HG03520 (cell line): ENCODE measurements around the gene SYCE3.
"Not testable (repeated sequence)": the region's sequence is repeated elsewhere in the genome, so short reads cannot be mapped to it uniquely, and the experiment has no call there.

ENCODE experiments used
- ATAC-seq: cut with Tn5 transposase; IDR thresholded peaks from one replicate; pipeline ENCODE4 v1.9.1; 2021; ENCODE audit warnings: mild to moderate bottlenecking, moderate library complexity; ENCODE audit not compliant: unreplicated experiment

SYCE3 gene, protein sequence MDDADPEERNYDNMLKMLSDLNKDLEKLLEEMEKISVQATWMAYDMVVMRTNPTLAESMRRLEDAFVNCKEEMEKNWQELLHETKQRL

DNA sequence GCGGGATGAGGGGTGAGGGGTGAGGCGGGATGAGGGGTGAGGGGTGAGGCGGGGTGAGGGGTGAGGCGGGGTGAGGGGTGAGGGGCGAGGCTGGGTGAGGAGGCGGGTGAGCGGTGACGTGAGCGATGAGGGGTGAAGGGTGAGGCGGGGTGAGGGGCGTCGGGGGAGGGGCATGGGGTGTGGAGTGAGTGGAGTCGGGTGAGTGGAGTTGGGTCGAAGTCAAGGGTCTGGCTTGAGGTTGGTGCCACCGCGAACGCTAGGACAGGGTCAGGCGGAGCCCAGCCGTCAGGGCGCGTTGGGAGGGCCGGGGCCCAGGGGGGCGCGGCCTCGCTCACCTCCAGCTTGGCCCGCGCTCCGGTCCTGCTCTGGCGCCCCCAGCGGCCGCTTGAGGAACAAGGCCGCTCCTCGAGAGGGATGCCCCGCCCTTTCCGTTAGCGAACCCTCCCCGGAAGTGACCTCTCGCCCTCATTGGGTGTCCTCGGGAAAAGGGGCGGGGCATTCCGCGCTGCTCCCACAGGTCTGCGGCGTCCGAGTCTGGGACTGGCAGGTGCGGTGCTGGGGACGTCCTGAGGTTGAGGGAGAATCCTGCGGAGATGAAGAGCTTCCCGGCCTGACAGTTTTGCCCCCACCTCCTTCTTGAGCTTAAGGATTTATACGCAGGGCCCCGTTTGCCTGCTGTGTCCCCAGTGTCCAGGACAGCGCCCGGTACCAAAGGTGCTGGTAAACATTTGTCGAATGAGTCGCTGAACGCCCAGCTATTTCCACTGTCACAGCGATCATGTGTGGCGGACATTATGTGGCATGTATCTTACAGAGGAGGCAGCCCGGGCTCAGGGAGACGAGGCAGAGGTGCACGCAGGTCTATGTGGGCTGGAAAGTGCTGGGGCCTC lies at the start of gene SYCE3:
Gene SYCE3 (minus strand): TSS at position 397 of the 890 bp plus-strand sequence. CDS start 6,514 bp downstream, outside the sequence.
- peak; percentile 91 for ATAC-seq

DNA sequence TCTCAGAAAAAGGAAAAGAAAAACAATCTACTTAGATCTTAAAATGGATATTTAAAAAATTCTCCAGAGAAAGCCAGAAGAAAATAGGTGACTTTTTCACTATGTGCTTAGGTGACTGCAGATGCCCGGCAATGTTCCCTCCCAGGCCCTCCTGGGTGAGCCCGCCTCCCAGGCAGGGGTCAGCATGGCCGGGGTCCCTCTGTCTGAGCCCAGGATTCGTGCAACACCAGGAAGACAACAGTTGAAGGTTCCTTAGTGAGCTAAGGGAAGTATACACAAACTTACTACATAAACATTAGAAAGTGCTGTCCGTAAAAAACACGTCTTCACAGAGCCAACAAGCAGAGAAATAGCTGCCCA lies 49.4 kb upstream of the SYCE3 start:
- no peak for ATAC-seq

DNA sequence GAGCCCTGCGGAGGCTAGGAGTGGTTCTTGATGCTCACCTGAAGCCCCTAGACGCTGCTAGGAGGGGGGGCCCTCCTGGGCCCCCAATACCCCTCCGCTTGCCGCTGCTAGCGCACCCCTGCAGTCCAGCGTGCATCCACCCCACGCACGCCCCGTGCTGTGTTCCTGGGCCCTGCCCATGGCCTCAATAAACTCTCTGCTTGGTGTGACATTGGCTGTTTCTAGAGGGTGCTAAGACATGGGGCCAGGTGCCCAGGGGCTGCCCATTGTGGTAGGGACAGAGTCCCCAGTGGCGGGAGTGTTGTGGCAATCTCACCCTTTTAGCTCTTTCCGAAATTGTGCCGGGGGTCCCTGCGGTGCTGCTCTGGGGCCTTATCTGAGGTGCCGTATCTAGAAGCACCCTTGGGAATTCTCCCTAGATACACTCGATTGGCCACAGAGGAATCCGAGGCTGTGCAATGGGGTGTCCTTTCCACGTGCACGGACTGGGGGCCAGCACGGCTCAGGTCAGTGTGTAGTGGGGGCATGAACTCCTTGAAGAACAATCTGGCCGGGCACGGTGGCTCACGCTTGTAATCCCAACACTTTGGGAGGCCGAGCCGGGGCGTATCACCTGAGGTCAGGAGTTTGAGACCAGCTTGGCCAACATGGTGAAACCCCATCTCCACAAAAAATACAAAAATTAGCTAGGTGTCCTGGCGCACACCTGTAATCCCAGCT lies 48.8 kb upstream of the SYCE3 start:
- ATAC-seq: no peak

DNA sequence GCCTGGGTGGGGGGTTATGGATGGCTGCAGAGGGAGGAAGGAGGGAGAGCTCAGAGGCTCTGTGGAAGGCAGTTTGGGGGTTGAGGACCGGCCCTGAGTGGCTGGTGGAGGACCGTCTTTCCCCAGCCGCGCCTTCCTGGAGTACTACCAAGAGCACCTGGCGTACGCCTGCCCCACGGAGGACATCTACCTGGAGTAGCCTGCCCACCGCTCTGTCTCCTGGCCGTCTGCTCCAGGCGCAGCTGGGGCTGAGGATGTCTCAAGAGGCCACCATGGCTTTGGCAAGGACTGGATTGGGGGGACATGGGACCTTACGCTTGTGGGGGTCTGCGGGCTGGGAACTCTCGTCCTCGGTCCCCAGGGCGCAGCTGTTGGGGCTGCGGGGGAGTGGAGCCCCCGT lies 47.9 kb upstream of the SYCE3 start:
- no peak for ATAC-seq

DNA sequence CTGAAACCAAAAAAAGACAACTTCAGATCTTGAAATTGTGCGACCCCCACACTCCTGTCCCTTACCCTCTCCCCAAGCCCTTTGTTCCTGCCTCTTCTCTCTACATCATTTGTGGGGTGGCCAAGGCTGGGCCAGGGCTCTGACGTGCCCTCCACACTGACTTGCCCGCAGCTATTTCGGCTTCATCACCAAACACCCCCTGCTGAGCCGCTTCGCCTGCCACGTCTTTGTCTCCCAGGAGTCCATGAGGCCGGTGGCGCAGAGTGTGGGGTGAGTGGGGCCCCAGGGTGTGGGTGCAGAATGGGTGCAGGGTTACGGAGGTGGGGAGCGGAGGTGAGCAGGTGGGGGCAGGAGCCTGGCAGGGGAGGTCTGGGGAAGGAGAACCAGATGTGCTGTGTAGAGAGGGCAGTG lies 47.3 kb upstream of the SYCE3 start:
- ATAC-seq: no peak

DNA sequence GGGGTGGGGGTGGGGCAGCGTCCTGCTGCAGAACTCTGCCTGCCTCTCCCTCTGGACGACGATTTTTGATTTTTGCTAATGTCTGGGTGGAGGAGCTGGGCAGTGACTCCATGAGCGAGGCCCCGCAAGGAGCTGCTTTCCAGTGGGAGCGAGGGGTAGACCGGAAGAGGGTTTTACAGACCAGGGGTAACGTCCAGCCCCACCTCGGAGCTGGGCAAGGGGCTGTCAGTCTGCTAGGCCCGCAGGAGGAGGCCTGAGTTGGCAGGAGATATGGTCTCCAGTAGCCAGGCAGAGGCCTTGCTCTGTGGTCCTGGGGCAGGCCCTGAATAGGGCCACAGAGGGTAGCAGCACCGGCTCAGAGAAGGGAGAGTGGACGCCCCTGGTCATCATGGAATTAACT lies 46.9 kb upstream of the SYCE3 start:
- no peak for ATAC-seq

DNA sequence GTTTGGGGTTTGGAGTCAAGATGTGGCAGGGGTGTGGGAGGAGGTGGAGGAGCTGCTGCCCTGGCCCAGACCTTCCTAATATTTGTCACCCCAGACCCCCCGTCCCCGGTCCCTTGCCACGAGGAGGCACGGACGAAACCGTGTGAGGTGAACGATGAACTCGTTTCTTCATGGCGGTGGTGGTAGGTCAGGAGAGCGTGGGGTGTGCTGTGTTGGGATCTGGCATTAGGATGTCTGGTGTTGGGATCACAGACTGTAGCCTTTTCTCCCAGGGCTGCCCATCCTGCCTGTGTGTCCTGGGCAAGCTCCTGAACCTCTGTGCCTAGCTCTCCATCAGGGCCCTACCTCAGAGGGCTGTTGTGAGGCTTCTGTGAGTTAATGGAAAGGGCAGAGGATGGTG lies 46.3 kb upstream of the SYCE3 start:
- no peak for ATAC-seq

DNA sequence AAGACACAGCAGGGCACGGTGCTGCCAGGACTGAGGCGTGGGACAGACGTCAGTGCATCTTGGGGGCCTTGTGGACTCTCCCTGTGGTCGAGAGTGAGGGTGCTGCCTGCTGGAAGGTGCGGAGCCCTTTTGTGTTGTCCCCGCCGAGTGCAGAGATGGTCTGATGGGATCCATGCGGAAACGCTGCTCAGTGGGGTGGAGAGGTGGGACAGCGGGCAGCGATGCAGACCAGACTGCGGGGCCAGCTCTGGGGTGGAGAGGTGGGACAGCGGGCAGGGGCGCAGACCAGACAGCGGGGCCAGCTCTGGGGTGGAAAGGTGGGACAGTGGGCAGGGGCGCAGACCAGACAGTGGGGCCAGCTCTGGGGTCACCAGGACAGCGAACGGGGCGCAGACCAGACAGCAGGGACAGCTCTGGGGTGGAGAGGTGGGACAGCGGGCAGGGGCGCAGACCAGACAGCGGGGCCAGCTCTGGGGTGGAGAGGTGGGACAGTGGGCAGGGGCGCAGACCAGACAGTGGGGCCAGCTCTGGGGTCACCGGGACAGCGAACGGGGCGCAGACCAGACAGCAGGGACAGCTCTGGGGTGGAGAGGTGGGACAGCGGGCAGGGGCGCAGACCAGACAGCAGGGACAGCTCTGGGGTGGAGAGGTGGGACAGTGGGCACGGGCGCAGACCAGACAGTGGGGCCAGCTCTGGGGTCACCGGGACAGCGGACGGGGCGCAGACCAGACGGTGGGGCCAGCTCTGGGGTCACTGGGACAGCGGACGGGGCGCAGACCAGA lies 45.5 kb upstream of the SYCE3 start:
- not testable (repeated sequence) for ATAC-seq

DNA sequence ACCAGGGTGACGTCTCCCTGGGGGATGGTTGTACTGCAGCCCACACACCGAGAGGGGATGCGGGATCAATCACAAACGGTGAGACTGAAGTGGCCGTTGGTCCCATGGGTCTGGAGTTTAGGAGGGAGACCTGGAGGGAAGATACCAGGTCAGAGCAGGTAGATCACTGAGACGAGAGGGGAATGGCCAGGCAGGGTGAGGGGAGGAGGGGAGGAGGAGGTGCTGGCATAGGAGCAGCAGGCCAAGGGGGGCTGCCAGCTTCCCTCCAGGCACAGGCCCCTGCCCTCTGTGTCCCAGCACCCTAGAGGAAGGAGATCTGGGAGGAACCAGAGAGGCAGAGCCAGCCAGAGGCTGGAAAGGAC lies 44.9 kb upstream of the SYCE3 start:
- no peak for ATAC-seq

DNA sequence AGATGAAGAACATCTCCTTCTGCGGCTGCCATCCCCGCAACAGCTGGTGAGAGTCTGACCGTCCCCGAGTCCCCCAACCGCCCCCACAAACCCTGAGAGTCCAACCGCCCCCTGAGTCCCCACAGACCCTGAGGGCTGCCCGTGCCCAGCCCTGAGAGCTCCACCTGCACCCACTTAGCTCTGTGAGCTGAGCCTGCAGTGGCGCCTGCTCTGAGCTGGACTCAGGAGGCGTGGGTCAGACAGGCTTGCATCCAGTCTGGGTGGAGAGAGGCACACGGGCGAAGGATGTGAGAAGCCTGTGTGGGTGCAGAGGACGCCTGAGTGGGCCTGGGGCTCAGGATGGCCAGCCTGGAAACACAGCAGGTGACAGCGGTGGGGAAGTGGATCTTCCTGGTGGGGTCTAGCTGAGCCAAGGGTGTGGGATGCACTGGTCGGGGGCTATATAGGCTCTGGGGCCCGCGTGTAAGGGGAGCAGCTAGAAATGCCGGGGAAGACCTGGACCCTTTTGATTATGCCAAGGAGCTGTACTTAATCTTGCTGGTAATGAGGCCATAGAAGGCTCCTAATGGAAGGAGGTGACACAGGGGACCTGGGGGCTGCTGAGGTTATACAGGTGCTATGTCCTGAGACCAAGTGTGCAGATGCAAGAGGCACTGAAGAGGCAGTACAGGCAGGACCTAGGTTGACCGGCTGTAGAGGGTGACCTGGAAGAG lies 44.4 kb upstream of the SYCE3 start:
- no peak for ATAC-seq

DNA sequence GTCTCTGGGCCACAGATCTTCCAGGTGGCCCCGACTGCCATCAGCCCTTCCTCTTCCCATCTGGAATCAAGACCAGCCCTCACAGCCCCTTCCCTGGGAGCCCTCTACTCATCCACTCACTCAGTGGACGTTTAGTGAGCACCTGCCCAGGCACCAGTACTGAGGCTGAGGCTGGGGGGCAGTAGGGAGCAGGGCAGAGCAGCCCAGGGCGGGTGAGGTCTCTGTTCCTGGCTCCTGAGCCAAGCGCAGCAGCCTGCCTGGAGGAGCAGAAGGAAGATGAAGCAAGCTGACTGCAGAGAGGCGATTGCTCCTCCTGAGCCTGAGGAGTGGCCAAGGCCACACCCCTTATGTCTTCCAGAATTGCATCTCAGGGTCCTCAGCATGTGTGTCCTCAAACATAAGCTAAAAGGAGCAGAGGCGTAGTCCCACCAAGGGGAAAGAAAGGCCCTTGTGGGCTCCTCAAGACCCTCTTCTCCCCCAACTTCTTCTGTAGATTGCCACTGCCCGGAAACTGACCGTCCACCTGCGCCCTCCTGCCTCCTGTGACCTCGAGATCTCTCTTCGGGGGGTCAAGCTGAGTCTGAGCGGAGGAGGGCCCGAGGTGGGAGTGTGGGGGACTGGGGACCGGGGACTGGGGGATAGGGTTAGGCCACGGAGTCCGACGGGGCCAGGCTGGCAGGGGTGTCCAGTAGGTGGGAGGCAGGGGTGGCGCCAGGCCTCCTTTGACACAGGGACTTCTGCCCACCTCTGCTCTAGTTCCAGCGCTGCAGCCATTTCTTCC lies 43.6 kb upstream of the SYCE3 start:
- no peak for ATAC-seq

DNA sequence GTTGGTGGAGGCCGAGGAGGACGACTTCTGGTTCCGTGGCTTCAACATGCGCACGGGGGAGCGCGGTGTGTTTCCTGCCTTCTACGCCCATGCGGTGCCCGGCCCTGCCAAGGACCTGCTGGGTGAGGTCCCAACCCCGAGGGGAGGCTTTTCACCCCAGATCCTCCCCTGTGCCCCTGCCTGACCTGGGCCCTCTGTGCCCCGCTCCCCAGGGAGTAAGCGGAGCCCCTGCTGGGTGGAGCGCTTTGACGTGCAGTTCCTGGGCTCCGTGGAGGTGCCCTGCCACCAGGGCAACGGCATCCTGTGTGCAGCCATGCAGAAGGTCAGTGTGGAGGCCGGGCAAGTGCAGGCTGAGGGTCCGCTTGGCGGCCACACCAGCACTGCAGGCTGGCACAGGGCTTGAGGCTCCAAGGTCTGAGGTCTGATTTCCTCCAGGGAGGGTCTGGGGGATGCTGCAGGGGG lies 42.9 kb upstream of the SYCE3 start:
- no peak for ATAC-seq

DNA sequence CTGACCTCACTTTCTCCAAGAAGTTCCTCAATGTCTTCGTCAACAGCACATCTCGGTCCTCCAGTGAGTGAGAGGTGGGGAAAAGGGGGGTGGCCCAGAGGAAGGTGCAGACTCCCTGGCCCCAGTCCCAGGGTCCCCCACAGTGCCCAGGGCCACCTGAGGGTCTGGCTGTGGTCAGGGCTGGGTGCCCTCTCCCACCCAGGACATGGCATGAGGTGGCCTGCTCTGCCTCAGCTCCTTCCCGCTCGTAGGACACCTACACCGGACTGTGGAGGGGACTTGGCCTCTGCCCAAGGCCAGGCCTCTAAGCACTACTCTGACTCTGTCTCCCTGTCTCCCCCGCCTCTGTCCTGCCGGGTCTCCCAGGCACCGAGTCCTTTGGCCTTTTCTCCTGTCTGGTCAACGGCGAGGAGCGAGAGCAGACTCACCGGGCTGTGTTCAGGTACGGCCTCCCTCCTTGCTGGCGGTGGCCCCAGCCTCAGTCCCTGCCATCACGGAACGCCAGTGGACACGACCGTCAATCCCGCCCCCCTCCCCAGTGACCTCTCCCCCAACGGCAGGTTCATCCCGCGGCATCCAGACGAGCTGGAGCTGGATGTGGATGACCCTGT lies 42.4 kb upstream of the SYCE3 start:
- no peak for ATAC-seq

DNA sequence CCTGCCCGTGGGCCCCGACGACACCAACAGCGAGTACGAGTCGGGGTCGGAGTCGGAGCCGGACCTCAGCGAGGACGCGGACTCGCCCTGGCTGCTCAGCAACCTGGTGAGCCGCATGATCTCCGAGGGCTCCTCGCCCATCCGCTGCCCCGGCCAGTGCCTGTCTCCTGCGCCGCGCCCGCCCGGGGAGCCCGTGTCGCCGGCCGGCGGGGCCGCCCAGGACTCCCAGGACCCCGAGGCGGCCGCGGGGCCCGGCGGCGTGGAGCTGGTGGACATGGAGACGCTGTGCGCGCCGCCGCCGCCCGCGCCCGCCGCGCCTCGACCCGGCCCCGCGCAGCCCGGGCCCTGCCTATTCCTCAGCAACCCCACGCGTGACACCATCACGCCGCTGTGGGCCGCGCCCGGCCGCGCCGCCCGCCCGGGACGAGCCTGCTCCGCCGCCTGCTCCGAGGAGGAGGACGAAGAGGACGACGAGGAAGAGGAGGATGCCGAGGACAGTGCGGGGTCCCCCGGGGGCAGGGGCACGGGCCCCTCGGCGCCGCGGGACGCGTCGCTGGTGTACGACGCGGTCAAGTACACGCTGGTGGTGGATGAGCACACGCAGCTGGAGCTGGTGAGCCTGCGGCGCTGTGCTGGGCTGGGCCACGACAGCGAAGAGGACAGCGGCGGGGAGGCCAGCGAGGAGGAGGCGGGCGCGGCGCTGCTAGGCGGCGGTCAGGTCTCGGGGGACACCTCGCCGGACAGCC lies 41.7 kb upstream of the SYCE3 start:
- no peak for ATAC-seq

DNA sequence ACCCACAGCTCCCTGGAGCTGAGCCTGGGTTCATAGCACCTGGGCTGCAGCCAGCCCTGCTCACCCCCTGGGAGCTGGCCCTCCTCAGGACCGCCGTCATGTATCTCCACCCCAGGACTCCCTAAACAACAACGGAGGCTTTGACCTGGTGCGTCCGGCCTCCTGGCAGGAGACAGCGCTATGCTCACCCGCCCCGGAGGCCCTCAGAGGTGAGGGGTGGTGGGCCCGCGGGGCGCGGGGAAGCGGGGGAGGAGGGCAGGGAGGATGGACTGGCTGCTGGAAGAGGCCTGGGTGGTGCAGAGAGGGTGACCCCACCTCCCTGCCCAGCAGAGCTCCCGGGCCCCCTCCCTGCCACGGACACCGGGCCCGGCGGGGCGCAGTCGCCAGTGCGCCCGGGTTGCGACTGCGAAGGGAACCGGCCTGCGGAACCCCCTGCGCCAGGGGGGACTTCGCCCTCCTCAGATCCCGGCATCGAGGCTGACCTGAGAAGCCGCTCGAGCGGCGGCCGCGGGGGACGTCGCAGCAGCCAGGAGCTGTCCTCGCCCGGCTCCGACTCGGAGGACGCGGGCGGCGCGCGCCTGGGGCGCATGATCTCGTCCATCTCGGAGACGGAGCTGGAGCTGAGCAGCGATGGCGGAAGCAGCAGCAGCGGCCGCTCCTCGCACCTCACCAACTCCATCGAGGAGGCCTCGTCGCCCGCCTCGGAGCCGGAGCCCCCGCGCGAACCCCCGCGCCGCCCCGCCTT lies 41.0 kb upstream of the SYCE3 start:
- no peak for ATAC-seq

DNA sequence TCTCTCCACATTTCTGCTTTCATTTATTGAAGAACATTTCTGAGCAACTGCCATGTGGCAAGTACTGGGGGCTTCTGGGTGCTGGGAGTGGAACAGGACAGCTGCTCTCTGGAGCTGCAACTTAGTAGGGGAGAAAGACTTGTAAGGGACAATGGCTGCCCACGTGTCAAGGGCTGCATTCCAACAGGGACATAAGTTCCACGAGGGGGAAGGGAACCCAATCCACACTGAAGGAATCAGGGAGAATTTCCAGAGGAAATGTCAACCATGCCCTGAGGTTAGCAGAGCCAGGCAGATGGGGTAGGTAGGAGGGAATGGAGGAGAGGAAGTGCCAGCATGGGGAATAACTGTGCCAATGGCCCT lies 39.6 kb upstream of the SYCE3 start:
- no peak for ATAC-seq

DNA sequence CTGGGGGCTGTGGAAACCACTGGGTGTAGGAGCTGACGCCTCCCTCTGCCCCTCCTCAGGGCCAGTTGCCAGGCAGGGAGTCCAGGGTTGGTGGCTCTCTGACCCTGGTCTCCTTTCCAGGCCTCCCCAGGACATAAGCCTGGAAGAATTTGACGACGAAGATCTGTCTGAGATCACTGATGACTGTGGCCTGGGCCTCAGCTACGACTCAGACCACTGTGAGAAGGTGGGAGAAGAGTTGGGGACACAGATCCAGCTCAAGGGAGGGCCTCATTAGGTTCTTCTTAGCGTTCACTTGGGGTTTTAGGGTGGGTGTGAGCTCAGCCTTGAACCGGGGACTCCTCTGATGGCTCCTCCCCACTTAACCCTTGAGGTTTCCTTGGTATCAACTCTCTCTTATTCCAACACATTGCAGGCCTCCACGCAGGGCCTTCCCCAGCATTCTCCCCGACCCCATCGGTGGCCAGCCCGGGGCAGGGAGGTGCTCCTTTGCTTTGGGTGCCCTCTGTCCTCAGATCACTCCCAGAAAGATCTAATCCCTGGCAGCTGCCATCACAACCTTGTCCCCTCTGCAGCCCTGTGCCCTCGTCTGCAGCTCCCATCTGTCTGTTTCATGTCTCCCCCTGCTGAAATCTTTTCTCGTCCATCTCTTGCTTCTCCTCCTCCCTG lies 39.1 kb upstream of the SYCE3 start:
- ATAC-seq: no peak
